H4 (cell line): ENCODE measurements around the gene NFKBIB. TPM values are rescaled to one million over a fixed set of nuclear protein-coding genes. Genes with fewer than 3 reads are reported as not detected.

Experiments
- DNase-seq: peaks from one replicate; pipeline ENCODE4 v3.0.0-alpha.2; 2015; ENCODE audit warnings: low spot score
- total RNA-seq: library from RNA; depleted of rRNA; stranded (reverse); fragments of >200 nt; shearing (Covaris generic); gene quantifications from 2 replicates; pipeline ENCODE4 v1.2.3, GENCODE V29; 2014

Gene NFKBIB
- total RNA-seq, 1 experiment from 2014 or later = 19.2 TPM

GRCh38 chr19:38904581-38905539, 5.1 kb downstream of the NFKBIB start:
- no peak for DNase-seq

GRCh38 chr19:38905620-38906019, 5.9 kb downstream of the NFKBIB start:
- no peak for DNase-seq

GRCh38 chr19:38907227-38907626, 7.5 kb downstream of the NFKBIB start:
- no peak for DNase-seq

- DNase-seq = no peak
Measured at GRCh38 chr19:38907670-38908069, 7.9 kb downstream of the NFKBIB start.

- DNase-seq = no peak
Measured at GRCh38 chr19:38908911-38909310, 9.1 kb downstream of the NFKBIB start.

- DNase-seq = no peak
Measured at GRCh38 chr19:38910488-38910887, 10.7 kb downstream of the NFKBIB start.

GRCh38 chr19:38911388-38912001, 11.7 kb downstream of the NFKBIB start:
- no peak for DNase-seq

GRCh38 chr19:38912600-38913514, 13.1 kb downstream of the NFKBIB start:
- no peak for DNase-seq

GRCh38 chr19:38913958-38914357, 14.2 kb downstream of the NFKBIB start:
- no peak for DNase-seq

GRCh38 chr19:38915329-38916321, 15.9 kb downstream of the NFKBIB start:
- no peak for DNase-seq

- no peak for DNase-seq
Measured at GRCh38 chr19:38917516-38917915, 17.7 kb downstream of the NFKBIB start.

GRCh38 chr19:38917921-38918491, 18.2 kb downstream of the NFKBIB start:
- no peak for DNase-seq

- no peak for DNase-seq
Measured at GRCh38 chr19:38918526-38918925, 18.8 kb downstream of the NFKBIB start.

- no peak for DNase-seq
Measured at GRCh38 chr19:38919837-38920601, 20.2 kb downstream of the NFKBIB start.

- DNase-seq = no peak
Measured at GRCh38 chr19:38920602-38921419, 21.0 kb downstream of the NFKBIB start.

- no peak for DNase-seq
Measured at GRCh38 chr19:38921420-38922274, 21.9 kb downstream of the NFKBIB start.

- DNase-seq = no peak
Measured at GRCh38 chr19:38922482-38922881, 22.7 kb downstream of the NFKBIB start.

- no peak for DNase-seq
Measured at GRCh38 chr19:38924388-38924787, 24.6 kb downstream of the NFKBIB start.
